CD4-positive, alpha-beta T cell (primary cell): ENCODE data around the gene VHLL. TPM values are rescaled to one million over a fixed set of nuclear protein-coding genes. Genes with fewer than 3 reads are reported as not detected.

Experiments
- ATAC-seq: fragments of 200-7000 bp; cut with Tn5 transposase; one replicate; pipeline ENCODE4 v1.10.0; 2022; ENCODE audit warnings: mild to moderate bottlenecking; ENCODE audit not compliant: poor library complexity
- CTCF ChIA-PET: fragments of 350-600 bp; sonication (Branson Sonifier 250); formaldehyde crosslinking; loops from one replicate; lab custom pipeline; 2021; ENCODE audit warnings: antibody characterized with exemption, inconsistent platforms; lab: Charles Lee
- POLR2A ChIA-PET: fragments of 350-600 bp; sonication (Branson Sonifier 250); formaldehyde crosslinking; loops from one replicate; lab custom pipeline; 2021; ENCODE audit warnings: antibody characterized with exemption, inconsistent platforms; lab: Charles Lee
- DNase-seq, 14 experiments: peaks; one replicate each; pipeline ENCODE4 v3.0.0-alpha.2; 2013 to 2020; ENCODE audit warnings: mixed read lengths in 2 of 14
- H3K27ac ChIP-seq, 2 donors: one replicate each; pipeline versions ENCODE4 v1.5.1 to v1.7.0; 2013; ENCODE audit warnings: low read length in 2 of 2, low read depth in 1 of 2, mild to moderate bottlenecking in 1 of 2
- H3K27me3 ChIP-seq, 2 experiments: 1 replicate in 1 of 2; 2 replicates in 1 of 2; pipeline versions ENCODE4 v1.6.1 to v1.7.0; 2013; ENCODE audit warnings: low read length in 2 of 2, control low read depth in 1 of 2, mild to moderate bottlenecking in 1 of 2, moderate library complexity in 1 of 2; ENCODE audit not compliant: insufficient read depth in 2 of 2, control insufficient read depth in 1 of 2
- H3K36me3 ChIP-seq: one replicate; pipeline ENCODE4 v1.6.1; 2013; ENCODE audit warnings: low read length, control low read depth; ENCODE audit not compliant: insufficient read depth
- H3K4me1 ChIP-seq: one replicate; pipeline ENCODE4 v1.6.1; 2013; ENCODE audit warnings: low read length, control low read depth; ENCODE audit not compliant: insufficient read depth
- H3K4me3 ChIP-seq: one replicate; pipeline ENCODE4 v1.5.1; 2013; ENCODE audit warnings: mild to moderate bottlenecking, low read length, moderate library complexity
- H3K9me3 ChIP-seq, 2 experiments: 1 replicate in 1 of 2; 2 replicates in 1 of 2; pipeline versions ENCODE4 v1.6.1 to v1.7.0; 2013; ENCODE audit warnings: low read length in 2 of 2, mild to moderate bottlenecking in 2 of 2, control low read depth in 1 of 2, moderate library complexity in 1 of 2; ENCODE audit not compliant: control insufficient read depth in 1 of 2, insufficient read depth in 1 of 2
- H3K27ac Mint-ChIP-seq: one replicate; pipeline ENCODE4 v1.8.0; 2020; ENCODE audit warnings: mixed read lengths
- H3K27me3 Mint-ChIP-seq: one replicate; pipeline ENCODE4 v1.8.0; 2021; ENCODE audit warnings: mixed read lengths
- H3K36me3 Mint-ChIP-seq: one replicate; pipeline ENCODE4 v1.8.0; 2021; ENCODE audit warnings: low read depth, mixed read lengths
- H3K4me1 Mint-ChIP-seq: one replicate; pipeline ENCODE4 v1.8.0; 2021; ENCODE audit warnings: low read depth, mixed read lengths
- H3K4me3 Mint-ChIP-seq: one replicate; pipeline ENCODE4 v1.8.0; 2020; ENCODE audit warnings: mild to moderate bottlenecking, mixed read lengths
- H3K9me3 Mint-ChIP-seq: one replicate; pipeline ENCODE4 v1.8.0; 2020; ENCODE audit warnings: mixed read lengths
- CTCF ChIP-seq: fragments of 200-600 bp; IDR thresholded peaks from one replicate; pipeline ENCODE4 v1.8.0; 2022; ENCODE audit warnings: antibody characterized with exemption, mild to moderate bottlenecking
- intact Hi-C, 2 experiments: fragments of 100-400 bp; cut with DNase I in 1 of 2; cut with micrococcal nuclease in 1 of 2; formaldehyde crosslinking; loops; one replicate each; pipeline versions ENCODE4 v1.15.1 to v1.9.0; 2023 to 2025; cut with DNase I, micrococcal nuclease
- total RNA-seq, 174 experiments: library from RNA in 2 of 174; stranded (reverse) in 2 of 174; gene quantifications; one replicate each; pipeline ENCODE4 v1.2.3 and lab custom pipeline; 2021 to 2026

Gene VHLL
- total RNA-seq, 2 experiments from 2014 or later, result not detected

GRCh38 chr1:156284112-156284511 is 15.0 kb downstream of the VHLL start, which contains the start of gene TMEM79:
Gene TMEM79, plus strand, starts transcription at chr1:156284325. Its CDS starts 902 bp downstream, at chr1:156285227.
- peak within 1 kb of the TSS; percentile 86 for H3K27ac Mint-ChIP-seq
- H3K4me3 Mint-ChIP-seq, result peak within 1 kb of the TSS; percentile 97
- Histone ChIP-seq H3K27me3 (no peaks in the 10 kb centered on the region), H3K9me3 (no peaks in the 10 kb centered on the region), H3K4me3 (peak within 1 kb of the TSS; percentile 79), H3K27ac (peak within 1 kb of the TSS in 1 of 2 donors; percentile 82), H3K4me1 (peaks cover 36% of the 10 kb centered on the region), H3K36me3 (peaks cover 18% of the 10 kb centered on the region)
- peaks cover 25% of the 10 kb centered on the region for H3K36me3 Mint-ChIP-seq
- CTCF ChIA-PET, result no interaction called here
- H3K4me1 Mint-ChIP-seq, result peaks cover 47% of the 10 kb centered on the region
- DNase-seq (no peak), ATAC-seq (no peak)
- TF ChIP-seq CTCF, result no peak
- intact Hi-C loops, result loop anchor here in 1 of 2 experiments (5.0 kb wide), 2 partner anchors 92 to 458 kb away; partner anchors contain the start of genes MRPL24 and SLC25A44
- POLR2A ChIA-PET, result interaction anchor here (1.8 to 3.1 kb wide), 4 partner anchors 10 to 53 kb away, joined by 7 to 37 read pairs (median 20); partner anchors contain the start of genes CCT3, GLMP and TSACC
- H3K9me3 Mint-ChIP-seq, result no peaks in the 10 kb centered on the region
- H3K27me3 Mint-ChIP-seq, result no peaks in the 10 kb centered on the region

- Histone ChIP-seq H3K36me3 (peaks cover 22% of the 10 kb centered on the region), H3K4me1 (peaks cover 36% of the 10 kb centered on the region), H3K27ac (no peak overlapping the region), H3K4me3 (peak overlapping the region; percentile 79), H3K9me3 (no peaks in the 10 kb centered on the region), H3K27me3 (no peaks in the 10 kb centered on the region)
- Mint-ChIP-seq H3K4me1 (peaks cover 47% of the 10 kb centered on the region), H3K9me3 (no peaks in the 10 kb centered on the region), H3K4me3 (peak overlapping the region; percentile 97), H3K27ac (peak overlapping the region; percentile 86), H3K27me3 (no peaks in the 10 kb centered on the region), H3K36me3 (peaks cover 23% of the 10 kb centered on the region)
- no peak for DNase-seq
- intact Hi-C loops, result loop anchor here in 1 of 2 experiments (2.0 to 5.0 kb wide), 3 partner anchors 91 to 459 kb away; partner anchors contain the start of genes KHDC4, MRPL24 and SLC25A44
- ATAC-seq, result no peak
- ChIA-PET CTCF (interaction anchor here (0.9 to 1.2 kb wide), 5 partner anchors 13 to 443 kb away, joined by 3 to 5 read pairs (median 4); partner anchors contain the start of gene UBQLN4), POLR2A (interaction anchor here (0.7 to 3.1 kb wide), 12 partner anchors 8 to 458 kb away, joined by 3 to 37 read pairs (median 7); partner anchors contain the start of genes CCT3, GLMP, ISG20L2 and MEF2D)
- no peak for TF ChIP-seq CTCF
Observed at GRCh38 chr1:156283521-156283920, 15.6 kb downstream of the VHLL start.

- H3K27me3 Mint-ChIP-seq, result no peaks in the 10 kb centered on the region
- DNase-seq, result peak; percentile 90 to 99 (median 94)
- intact Hi-C loops, result loop anchor here in 1 of 2 experiments (1.0 to 5.0 kb wide), 5 partner anchors 56 to 460 kb away; partner anchors contain the start of genes CCT3, KHDC4, LAMTOR2 and MRPL24
- peaks cover 32% of the 10 kb centered on the region for H3K36me3 Mint-ChIP-seq
- peaks cover 36% of the 10 kb centered on the region for H3K4me1 ChIP-seq
- H3K9me3 ChIP-seq, result no peaks in the 10 kb centered on the region
- H3K4me3 Mint-ChIP-seq, result peak within 1 kb of the TSS; percentile 97
- H3K27me3 ChIP-seq, result no peaks in the 10 kb centered on the region
- peaks cover 47% of the 10 kb centered on the region for H3K4me1 Mint-ChIP-seq
- no peak for TF ChIP-seq CTCF
- ChIA-PET POLR2A (interaction anchor here (0.6 to 3.1 kb wide), 29 partner anchors 9 to 461 kb away, joined by 3 to 37 read pairs (median 4); partner anchors contain the start of genes CCT3, GLMP, GON4L and KHDC4), CTCF (interaction anchor here (0.7 to 1.9 kb wide), 8 partner anchors 12 to 444 kb away, joined by 3 to 5 read pairs (median 4); partner anchors contain the start of genes GLMP, PMF1 and UBQLN4)
- H3K27ac ChIP-seq, result peak within 1 kb of the TSS; percentile 82
- H3K4me3 ChIP-seq, result peak within 1 kb of the TSS; percentile 79
- H3K27ac Mint-ChIP-seq, result peak within 1 kb of the TSS; percentile 86
- peaks cover 31% of the 10 kb centered on the region for H3K36me3 ChIP-seq
- ATAC-seq, result peak; percentile 94
- H3K9me3 Mint-ChIP-seq, result no peaks in the 10 kb centered on the region
Observed at GRCh38 chr1:156282479-156283222, 16.5 kb downstream of the VHLL start, which contains the start of gene SMG5. Gene SMG5, minus strand, starts transcription at chr1:156282825. Its CDS starts 145 bp downstream, at chr1:156282680.
